HEK293 (cell line): ENCODE measurements around the gene NKD1.

Source experiments
- CTCF ChIA-PET: fragments of 350-600 bp; formaldehyde crosslinking; extraction: SDS; loops from one replicate; lab custom pipeline; 2021; ENCODE audit warnings: antibody characterized with exemption; lab: Yijun Ruan, JAX
- POLR2A ChIA-PET: fragments of 300-600 bp; formaldehyde crosslinking; extraction: SDS; loops from one replicate; lab custom pipeline; 2020; ENCODE audit warnings: antibody characterized with exemption, inconsistent platforms; lab: Yijun Ruan, JAX
- H3K27ac ChIP-seq: fragments of 200-500 bp; sonication (Bioruptor generic); 2 replicates; pipeline ENCODE4 v1.5.1; 2014; ENCODE audit warnings: low read depth, low read length, control low read depth, inconsistent platforms; ENCODE audit errors: extremely low read depth
- H3K36me3 ChIP-seq, 2 experiments: fragments of 200-500 bp in 1 of 2; sonication (Bioruptor generic) in 1 of 2; 1 replicate in 1 of 2; 2 replicates in 1 of 2; pipeline ENCODE4 v1.5.1; 2014 to 2017; ENCODE audit warnings: inconsistent platforms in 2 of 2, low read length in 2 of 2; ENCODE audit not compliant: control insufficient read depth in 2 of 2, insufficient read depth in 1 of 2
- H3K4me1 ChIP-seq: fragments of 200-500 bp; sonication (Bioruptor generic); 2 replicates; pipeline ENCODE4 v1.5.1; 2014; ENCODE audit warnings: mild to moderate bottlenecking, low read length, inconsistent platforms; ENCODE audit not compliant: control insufficient read depth, insufficient read depth
- H3K4me3 ChIP-seq: 2 replicates; pipeline ENCODE4 v1.5.1; 2011; ENCODE audit warnings: low read depth, mild to moderate bottlenecking, control low read depth, low read length, moderate library complexity
- H3K9me3 ChIP-seq: fragments of 200-500 bp; sonication (Bioruptor generic); 2 replicates; pipeline ENCODE4 v1.5.1; 2014; ENCODE audit warnings: low read depth, low read length, inconsistent platforms; ENCODE audit not compliant: control insufficient read depth, insufficient read depth
- KLF1 ChIP-seq: fragments of 450-650 bp; formaldehyde crosslinking; IDR thresholded peaks from 2 replicates; pipeline ENCODE4 v1.5.1; 2016; ENCODE audit warnings: missing biosample characterization, missing genetic modification characterization
- KLF10 ChIP-seq: fragments of 450-650 bp; IDR thresholded peaks from 2 replicates; pipeline ENCODE4 v1.5.1; 2018; ENCODE audit warnings: missing biosample characterization, mild to moderate bottlenecking, missing genetic modification characterization
- OSR2 ChIP-seq: fragments of 450-650 bp; formaldehyde crosslinking; IDR thresholded peaks from 2 replicates; pipeline ENCODE4 v1.5.1; 2016; ENCODE audit warnings: missing biosample characterization, missing genetic modification characterization
- ZBTB21 ChIP-seq: fragments of 450-650 bp; formaldehyde crosslinking; IDR thresholded peaks from 2 replicates; pipeline ENCODE4 v1.5.1; 2017; ENCODE audit warnings: missing biosample characterization, missing genetic modification characterization
- ZNF174 ChIP-seq: fragments of 450-650 bp; formaldehyde crosslinking; IDR thresholded peaks from 2 replicates; pipeline ENCODE4 v1.5.0; 2017; ENCODE audit warnings: missing biosample characterization, mild to moderate bottlenecking, missing genetic modification characterization
- ZNF2 ChIP-seq: fragments of 450-650 bp; formaldehyde crosslinking; IDR thresholded peaks from 2 replicates; pipeline ENCODE4 v1.5.1; 2016; ENCODE audit warnings: missing biosample characterization, missing genetic modification characterization
- ZNF335 ChIP-seq: fragments of 450-650 bp; formaldehyde crosslinking; conservative IDR thresholded peaks from 2 replicates; pipeline ENCODE4 v1.5.1; 2016; ENCODE audit warnings: missing biosample characterization, missing genetic modification characterization
- ZNF398 ChIP-seq: fragments of 450-650 bp; formaldehyde crosslinking; IDR thresholded peaks from 2 replicates; pipeline ENCODE4 v1.5.1; 2017; ENCODE audit warnings: missing biosample characterization, missing genetic modification characterization
- ZNF558 ChIP-seq: fragments of 450-650 bp; formaldehyde crosslinking; IDR thresholded peaks from 2 replicates; pipeline ENCODE4 v1.5.1; 2016; ENCODE audit warnings: missing biosample characterization, missing genetic modification characterization
- ZNF785 ChIP-seq: fragments of 450-650 bp; formaldehyde crosslinking; IDR thresholded peaks from 2 replicates; pipeline ENCODE4 v1.5.1; 2016; ENCODE audit warnings: missing biosample characterization, missing genetic modification characterization
- ZSCAN16 ChIP-seq: fragments of 450-650 bp; formaldehyde crosslinking; IDR thresholded peaks from 2 replicates; pipeline ENCODE4 v1.5.1; 2016; ENCODE audit warnings: missing biosample characterization, missing genetic modification characterization
- TF ChIP-seq, protein P1 (sequence below): fragments of 450-650 bp; formaldehyde crosslinking; IDR thresholded peaks from 2 replicates; pipeline ENCODE4 v1.5.1; 2016; ENCODE audit warnings: missing biosample characterization, missing genetic modification characterization, borderline replicate concordance
- TF ChIP-seq, protein P2 (sequence below): fragments of 450-650 bp; formaldehyde crosslinking; IDR thresholded peaks from 2 replicates; pipeline ENCODE4 v1.5.1; 2017; ENCODE audit warnings: missing biosample characterization, mild to moderate bottlenecking, missing genetic modification characterization, moderate library complexity

Gene NKD1

GRCh38 chr16:50695017-50696000, 147.1 kb downstream of the NKD1 start:
- H3K4me1 ChIP-seq, result no peaks in the 10 kb centered on the region
- no peaks in the 10 kb centered on the region for H3K9me3 ChIP-seq
- TF ChIP-seq ZNF398 (tag by site-specific recombination), result peak; percentile 56; the same call in 1 of the 2 replicates
- TF ChIP-seq, protein P1, sequence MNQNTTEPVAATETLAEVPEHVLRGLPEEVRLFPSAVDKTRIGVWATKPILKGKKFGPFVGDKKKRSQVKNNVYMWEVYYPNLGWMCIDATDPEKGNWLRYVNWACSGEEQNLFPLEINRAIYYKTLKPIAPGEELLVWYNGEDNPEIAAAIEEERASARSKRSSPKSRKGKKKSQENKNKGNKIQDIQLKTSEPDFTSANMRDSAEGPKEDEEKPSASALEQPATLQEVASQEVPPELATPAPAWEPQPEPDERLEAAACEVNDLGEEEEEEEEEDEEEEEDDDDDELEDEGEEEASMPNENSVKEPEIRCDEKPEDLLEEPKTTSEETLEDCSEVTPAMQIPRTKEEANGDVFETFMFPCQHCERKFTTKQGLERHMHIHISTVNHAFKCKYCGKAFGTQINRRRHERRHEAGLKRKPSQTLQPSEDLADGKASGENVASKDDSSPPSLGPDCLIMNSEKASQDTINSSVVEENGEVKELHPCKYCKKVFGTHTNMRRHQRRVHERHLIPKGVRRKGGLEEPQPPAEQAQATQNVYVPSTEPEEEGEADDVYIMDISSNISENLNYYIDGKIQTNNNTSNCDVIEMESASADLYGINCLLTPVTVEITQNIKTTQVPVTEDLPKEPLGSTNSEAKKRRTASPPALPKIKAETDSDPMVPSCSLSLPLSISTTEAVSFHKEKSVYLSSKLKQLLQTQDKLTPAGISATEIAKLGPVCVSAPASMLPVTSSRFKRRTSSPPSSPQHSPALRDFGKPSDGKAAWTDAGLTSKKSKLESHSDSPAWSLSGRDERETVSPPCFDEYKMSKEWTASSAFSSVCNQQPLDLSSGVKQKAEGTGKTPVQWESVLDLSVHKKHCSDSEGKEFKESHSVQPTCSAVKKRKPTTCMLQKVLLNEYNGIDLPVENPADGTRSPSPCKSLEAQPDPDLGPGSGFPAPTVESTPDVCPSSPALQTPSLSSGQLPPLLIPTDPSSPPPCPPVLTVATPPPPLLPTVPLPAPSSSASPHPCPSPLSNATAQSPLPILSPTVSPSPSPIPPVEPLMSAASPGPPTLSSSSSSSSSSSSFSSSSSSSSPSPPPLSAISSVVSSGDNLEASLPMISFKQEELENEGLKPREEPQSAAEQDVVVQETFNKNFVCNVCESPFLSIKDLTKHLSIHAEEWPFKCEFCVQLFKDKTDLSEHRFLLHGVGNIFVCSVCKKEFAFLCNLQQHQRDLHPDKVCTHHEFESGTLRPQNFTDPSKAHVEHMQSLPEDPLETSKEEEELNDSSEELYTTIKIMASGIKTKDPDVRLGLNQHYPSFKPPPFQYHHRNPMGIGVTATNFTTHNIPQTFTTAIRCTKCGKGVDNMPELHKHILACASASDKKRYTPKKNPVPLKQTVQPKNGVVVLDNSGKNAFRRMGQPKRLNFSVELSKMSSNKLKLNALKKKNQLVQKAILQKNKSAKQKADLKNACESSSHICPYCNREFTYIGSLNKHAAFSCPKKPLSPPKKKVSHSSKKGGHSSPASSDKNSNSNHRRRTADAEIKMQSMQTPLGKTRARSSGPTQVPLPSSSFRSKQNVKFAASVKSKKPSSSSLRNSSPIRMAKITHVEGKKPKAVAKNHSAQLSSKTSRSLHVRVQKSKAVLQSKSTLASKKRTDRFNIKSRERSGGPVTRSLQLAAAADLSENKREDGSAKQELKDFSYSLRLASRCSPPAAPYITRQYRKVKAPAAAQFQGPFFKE (tag by site-specific recombination), result no peak
- CTCF ChIA-PET, result interaction anchor here (0.6 to 1.2 kb wide), 2 partner anchors 30 to 341 kb away, joined by 3 to 4 read pairs; no protein-coding TSS in a partner anchor
- H3K27ac ChIP-seq, result no peak overlapping the region
- POLR2A ChIA-PET, result no interaction called here
- H3K4me3 ChIP-seq, result no peak overlapping the region
- H3K36me3 ChIP-seq, result no peaks in the 10 kb centered on the region

- CTCF ChIA-PET, result interaction anchor here (0.6 kb wide), 1 partner anchor 365 kb away, joined by 3 read pairs; no protein-coding TSS in a partner anchor
- no peak overlapping the region for H3K4me3 ChIP-seq
- no peaks in the 10 kb centered on the region for H3K4me1 ChIP-seq
- TF ChIP-seq KLF10 (tag by site-specific recombination), result no peak
- no peak for TF ChIP-seq ZSCAN16 (tag by site-specific recombination)
- TF ChIP-seq ZNF2 (tag by site-specific recombination), result no peak
- TF ChIP-seq OSR2 (tag by site-specific recombination), result no peak
- no peak for TF ChIP-seq ZNF174 (tag by site-specific recombination)
- no peak for TF ChIP-seq ZNF785
- TF ChIP-seq, all 188 proteins: peak for 0
- POLR2A ChIA-PET, result no interaction called here
- Histone ChIP-seq H3K27ac (no peak overlapping the region), H3K9me3 (no peaks in the 10 kb centered on the region), H3K36me3 (no peaks in the 10 kb centered on the region)
Measured at GRCh38 chr16:50696126-50696525, 147.9 kb downstream of the NKD1 start.

- no peak overlapping the region for H3K4me3 ChIP-seq
- H3K27ac ChIP-seq, result no peak overlapping the region
- CTCF ChIA-PET, result interaction anchor here (0.6 to 1.3 kb wide), 2 partner anchors 109 to 366 kb away, joined by 3 to 5 read pairs; no protein-coding TSS in a partner anchor
- POLR2A ChIA-PET, result no interaction called here
- H3K4me1 ChIP-seq, result no peaks in the 10 kb centered on the region
- H3K36me3 ChIP-seq, result no peaks in the 10 kb centered on the region
- TF ChIP-seq ZBTB21 (no peak), ZNF558 (tag by site-specific recombination) (no peak), KLF1 (tag by site-specific recombination) (peak; percentile 62; the same call in 1 of the 2 replicates), ZNF335 (tag by site-specific recombination) (no peak)
- TF ChIP-seq, protein P2, sequence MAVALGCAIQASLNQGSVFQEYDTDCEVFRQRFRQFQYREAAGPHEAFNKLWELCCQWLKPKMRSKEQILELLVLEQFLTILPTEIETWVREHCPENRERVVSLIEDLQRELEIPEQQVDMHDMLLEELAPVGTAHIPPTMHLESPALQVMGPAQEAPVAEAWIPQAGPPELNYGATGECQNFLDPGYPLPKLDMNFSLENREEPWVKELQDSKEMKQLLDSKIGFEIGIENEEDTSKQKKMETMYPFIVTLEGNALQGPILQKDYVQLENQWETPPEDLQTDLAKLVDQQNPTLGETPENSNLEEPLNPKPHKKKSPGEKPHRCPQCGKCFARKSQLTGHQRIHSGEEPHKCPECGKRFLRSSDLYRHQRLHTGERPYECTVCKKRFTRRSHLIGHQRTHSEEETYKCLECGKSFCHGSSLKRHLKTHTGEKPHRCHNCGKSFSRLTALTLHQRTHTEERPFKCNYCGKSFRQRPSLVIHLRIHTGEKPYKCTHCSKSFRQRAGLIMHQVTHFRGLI (tag by site-specific recombination), result peak; percentile 73
- no peaks in the 10 kb centered on the region for H3K9me3 ChIP-seq
Measured at GRCh38 chr16:50696575-50697420, 148.6 kb downstream of the NKD1 start.
